Measurements from ENCODE around the gene PPAN.

The PPAN gene

GRCh38 chr19:10114651-10115391 lies 8.7 kb downstream of the PPAN start:
- Histone ChIP-seq H3K9me3 (ENCODE audit: control insufficient read depth, insufficient read depth, low read length) (no peaks in the 10 kb centered on the region; the same call in 1 of the 2 replicates), H3K9ac (ENCODE audit: low read depth, low read length) (no peak overlapping the region), H3K36me3 (ENCODE audit: insufficient read depth, low read length) (peaks cover 18% of the 10 kb centered on the region), H3K4me1 (ENCODE audit: insufficient read depth, low read length) (no peaks in the 10 kb centered on the region; the same call in 1 of the 2 replicates)

- Histone ChIP-seq H3K9ac (ENCODE audit: low read depth, low read length) (no peak overlapping the region), H3K36me3 (ENCODE audit: insufficient read depth, low read length) (peaks cover 16% of the 10 kb centered on the region), H3K4me1 (ENCODE audit: insufficient read depth, low read length) (no peaks in the 10 kb centered on the region; the same call in 1 of the 2 replicates), H3K9me3 (ENCODE audit: control insufficient read depth, insufficient read depth, low read length) (no peaks in the 10 kb centered on the region; the same call in 1 of the 2 replicates)
These were observed 9.4 kb downstream of the PPAN start for GRCh38 chr19:10115392-10116084.

- Histone ChIP-seq H3K9me3 (ENCODE audit: control insufficient read depth, insufficient read depth, low read length) (no peaks in the 10 kb centered on the region; the same call in 1 of the 2 replicates), H3K36me3 (ENCODE audit: insufficient read depth, low read length) (peaks cover 16% of the 10 kb centered on the region), H3K4me1 (ENCODE audit: insufficient read depth, low read length) (no peaks in the 10 kb centered on the region; the same call in 1 of the 2 replicates), H3K9ac (ENCODE audit: low read depth, low read length) (no peak overlapping the region)
These were observed 10.1 kb downstream of the PPAN start for GRCh38 chr19:10116085-10116865.

- Histone ChIP-seq H3K4me1 (ENCODE audit: insufficient read depth, low read length) (no peaks in the 10 kb centered on the region; the same call in 1 of the 2 replicates), H3K9me3 (ENCODE audit: control insufficient read depth, insufficient read depth, low read length) (no peaks in the 10 kb centered on the region; the same call in 1 of the 2 replicates), H3K9ac (ENCODE audit: low read depth, low read length) (no peak overlapping the region), H3K36me3 (ENCODE audit: insufficient read depth, low read length) (peaks cover 16% of the 10 kb centered on the region)
These were observed 10.9 kb downstream of the PPAN start for GRCh38 chr19:10116866-10117616.

GRCh38 chr19:10118960-10119359 lies 12.8 kb downstream of the PPAN start:
- Histone ChIP-seq H3K9ac (ENCODE audit: low read depth, low read length) (peak overlapping the region; percentile 98), H3K36me3 (ENCODE audit: insufficient read depth, low read length) (peaks cover 16% of the 10 kb centered on the region), H3K4me1 (ENCODE audit: insufficient read depth, low read length) (no peaks in the 10 kb centered on the region; the same call in 1 of the 2 replicates), H3K9me3 (ENCODE audit: control insufficient read depth, insufficient read depth, low read length) (no peaks in the 10 kb centered on the region; the same call in 1 of the 2 replicates)

GRCh38 chr19:10120538-10121189 lies 14.5 kb downstream of the PPAN start:
- Histone ChIP-seq H3K36me3 (ENCODE audit: insufficient read depth, low read length) (peaks cover 14% of the 10 kb centered on the region), H3K9ac (ENCODE audit: low read depth, low read length) (no peak overlapping the region), H3K4me1 (ENCODE audit: insufficient read depth, low read length) (no peaks in the 10 kb centered on the region; the same call in 1 of the 2 replicates), H3K9me3 (ENCODE audit: control insufficient read depth, insufficient read depth, low read length) (peaks cover 3% of the 10 kb centered on the region)

GRCh38 chr19:10122045-10122444 lies 15.9 kb downstream of the PPAN start:
- Histone ChIP-seq H3K9ac (ENCODE audit: low read depth, low read length) (no peak overlapping the region), H3K36me3 (ENCODE audit: insufficient read depth, low read length) (peaks cover 8% of the 10 kb centered on the region), H3K9me3 (ENCODE audit: control insufficient read depth, insufficient read depth, low read length) (peaks cover 3% of the 10 kb centered on the region), H3K4me1 (ENCODE audit: insufficient read depth, low read length) (no peaks in the 10 kb centered on the region; the same call in 1 of the 2 replicates)

GRCh38 chr19:10124429-10124828 lies 18.3 kb downstream of the PPAN start:
- Histone ChIP-seq H3K4me1 (ENCODE audit: insufficient read depth, low read length) (no peaks in the 10 kb centered on the region), H3K36me3 (ENCODE audit: insufficient read depth, low read length) (no peaks in the 10 kb centered on the region; the same call in 1 of the 2 replicates), H3K9ac (ENCODE audit: low read depth, low read length) (no peak overlapping the region), H3K9me3 (ENCODE audit: control insufficient read depth, insufficient read depth, low read length) (peaks cover 3% of the 10 kb centered on the region)

- Histone ChIP-seq H3K36me3 (ENCODE audit: insufficient read depth, low read length) (no peaks in the 10 kb centered on the region; the same call in 1 of the 2 replicates), H3K9me3 (ENCODE audit: control insufficient read depth, insufficient read depth, low read length) (peaks cover 3% of the 10 kb centered on the region; the same call in 1 of the 2 replicates), H3K4me1 (ENCODE audit: insufficient read depth, low read length) (no peaks in the 10 kb centered on the region), H3K9ac (ENCODE audit: low read depth, low read length) (no peak overlapping the region)
These were observed 20.1 kb downstream of the PPAN start for GRCh38 chr19:10126213-10126639.

GRCh38 chr19:10132905-10133304 lies 26.7 kb downstream of the PPAN start:
- Histone ChIP-seq H3K4me1 (ENCODE audit: insufficient read depth, low read length) (no peaks in the 10 kb centered on the region), H3K36me3 (ENCODE audit: insufficient read depth, low read length) (peaks cover 10% of the 10 kb centered on the region), H3K9me3 (ENCODE audit: control insufficient read depth, insufficient read depth, low read length) (no peaks in the 10 kb centered on the region), H3K9ac (ENCODE audit: low read depth, low read length) (no peak overlapping the region)

GRCh38 chr19:10133596-10133995 lies 27.4 kb downstream of the PPAN start:
- Histone ChIP-seq H3K4me1 (ENCODE audit: insufficient read depth, low read length) (no peaks in the 10 kb centered on the region), H3K36me3 (ENCODE audit: insufficient read depth, low read length) (peaks cover 15% of the 10 kb centered on the region), H3K9me3 (ENCODE audit: control insufficient read depth, insufficient read depth, low read length) (no peaks in the 10 kb centered on the region), H3K9ac (ENCODE audit: low read depth, low read length) (no peak overlapping the region)

- Histone ChIP-seq H3K9ac (ENCODE audit: low read depth, low read length) (no peak overlapping the region), H3K4me1 (ENCODE audit: insufficient read depth, low read length) (no peaks in the 10 kb centered on the region), H3K36me3 (ENCODE audit: insufficient read depth, low read length) (peaks cover 19% of the 10 kb centered on the region), H3K9me3 (ENCODE audit: control insufficient read depth, insufficient read depth, low read length) (no peaks in the 10 kb centered on the region)
These were observed 27.9 kb downstream of the PPAN start for GRCh38 chr19:10134040-10134439.

GRCh38 chr19:10135551-10136334 lies 29.6 kb downstream of the PPAN start:
- H3K9ac ChIP-seq (ENCODE audit: low read depth, low read length), result no peak overlapping the region
- H3K36me3 ChIP-seq (ENCODE audit: insufficient read depth, low read length), result peaks cover 28% of the 10 kb centered on the region
- no peaks in the 10 kb centered on the region for H3K9me3 ChIP-seq (ENCODE audit: control insufficient read depth, insufficient read depth, low read length)
- no peaks in the 10 kb centered on the region for H3K4me1 ChIP-seq (ENCODE audit: insufficient read depth, low read length)
